ENCODE data around the gene PPP1R8.

- TF ChIP-seq CTCF (IDR thresholded peaks at IDR 0.05) (no peak), POLR2A (IDR thresholded peaks at IDR 0.05) (no peak)
Measured at GRCh38 chr1:27804791-27805190, 25.8 kb upstream of the PPP1R8 start.
